ENCODE results near the gene NAT8L. TPM values are rescaled to one million over a fixed set of nuclear protein-coding genes. Genes with fewer than 3 reads are reported as not detected.
"Not testable (repeated sequence)": the region's sequence is repeated elsewhere in the genome, so short reads cannot be mapped to it uniquely, and the experiment has no call there.

NAT8L gene
- total RNA-seq, 2 experiments from 2014 or later: not detected

DNA sequence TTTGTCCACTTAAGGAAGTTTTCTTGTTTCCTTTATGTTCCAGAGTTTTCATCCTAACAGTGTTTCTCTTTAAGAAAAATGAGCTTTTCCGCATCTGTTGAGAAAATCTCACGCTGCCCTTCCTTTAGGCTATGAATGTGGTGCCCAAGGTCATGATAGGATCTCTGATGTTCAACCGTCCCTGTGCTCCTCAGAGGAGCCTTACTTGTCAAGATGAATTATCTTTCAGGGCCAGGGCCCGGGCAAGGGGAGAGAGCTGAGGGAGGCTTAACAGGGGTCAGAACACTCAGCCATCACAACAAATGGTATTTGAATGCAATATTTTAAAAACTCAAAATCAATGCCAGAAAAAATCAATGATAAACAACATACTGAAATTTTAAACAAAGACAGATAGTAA is 44.1 kb upstream of the NAT8L start:
- H3K4me3 ChIP-seq (ENCODE audit: low read length): no peak overlapping the region
- no peaks in the 10 kb centered on the region for H3K36me3 ChIP-seq (ENCODE audit: insufficient read depth, low read length)
- ChIA-PET CTCF (no interaction called here), POLR2A (no interaction called here)
- TF ChIP-seq, protein P1, sequence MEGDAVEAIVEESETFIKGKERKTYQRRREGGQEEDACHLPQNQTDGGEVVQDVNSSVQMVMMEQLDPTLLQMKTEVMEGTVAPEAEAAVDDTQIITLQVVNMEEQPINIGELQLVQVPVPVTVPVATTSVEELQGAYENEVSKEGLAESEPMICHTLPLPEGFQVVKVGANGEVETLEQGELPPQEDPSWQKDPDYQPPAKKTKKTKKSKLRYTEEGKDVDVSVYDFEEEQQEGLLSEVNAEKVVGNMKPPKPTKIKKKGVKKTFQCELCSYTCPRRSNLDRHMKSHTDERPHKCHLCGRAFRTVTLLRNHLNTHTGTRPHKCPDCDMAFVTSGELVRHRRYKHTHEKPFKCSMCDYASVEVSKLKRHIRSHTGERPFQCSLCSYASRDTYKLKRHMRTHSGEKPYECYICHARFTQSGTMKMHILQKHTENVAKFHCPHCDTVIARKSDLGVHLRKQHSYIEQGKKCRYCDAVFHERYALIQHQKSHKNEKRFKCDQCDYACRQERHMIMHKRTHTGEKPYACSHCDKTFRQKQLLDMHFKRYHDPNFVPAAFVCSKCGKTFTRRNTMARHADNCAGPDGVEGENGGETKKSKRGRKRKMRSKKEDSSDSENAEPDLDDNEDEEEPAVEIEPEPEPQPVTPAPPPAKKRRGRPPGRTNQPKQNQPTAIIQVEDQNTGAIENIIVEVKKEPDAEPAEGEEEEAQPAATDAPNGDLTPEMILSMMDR (IDR thresholded peaks at IDR 0.05): no peak
- H3K4me1 Mint-ChIP-seq (ENCODE audit: low read depth): peaks cover 3% of the 10 kb centered on the region
- H3K27ac ChIP-seq (ENCODE audit: low read depth in 1 of 2, low read length in 2 of 2): no peak overlapping the region
- ATAC-seq (ENCODE audit: poor library complexity) (no peak), DNase-seq (no peak)
- H3K27ac Mint-ChIP-seq: no peak overlapping the region
- H3K9me3 ChIP-seq (ENCODE audit: control insufficient read depth in 1 of 2, insufficient read depth in 1 of 2, low read length in 2 of 2): no peaks in the 10 kb centered on the region
- peaks cover 6% of the 10 kb centered on the region for H3K4me1 ChIP-seq (ENCODE audit: insufficient read depth, low read length)
- peaks cover 0 to 6% of the 10 kb centered on the region in 2 experiments for H3K27me3 ChIP-seq (ENCODE audit: control insufficient read depth in 1 of 2, insufficient read depth in 2 of 2, low read length in 2 of 2)
- intact Hi-C loops (cut with DNase I, micrococcal nuclease): no loop called here
- no peaks in the 10 kb centered on the region for H3K36me3 Mint-ChIP-seq (ENCODE audit: low read depth)
- H3K9me3 Mint-ChIP-seq: no peaks in the 10 kb centered on the region
- H3K4me3 Mint-ChIP-seq: no peak overlapping the region
- peaks cover 11% of the 10 kb centered on the region for H3K27me3 Mint-ChIP-seq

- H3K4me1 Mint-ChIP-seq (ENCODE audit: low read depth); H3K36me3 Mint-ChIP-seq (ENCODE audit: low read depth); CTCF ChIA-PET; H3K27ac Mint-ChIP-seq; POLR2A ChIA-PET; intact Hi-C loops (cut with DNase I, micrococcal nuclease); DNase-seq; H3K36me3 ChIP-seq (ENCODE audit: insufficient read depth, low read length); H3K9me3 Mint-ChIP-seq; H3K4me3 ChIP-seq (ENCODE audit: low read length); ATAC-seq (ENCODE audit: poor library complexity); H3K4me1 ChIP-seq (ENCODE audit: insufficient read depth, low read length); H3K27ac ChIP-seq (ENCODE audit: low read depth in 1 of 2, low read length in 2 of 2); H3K4me3 Mint-ChIP-seq: not testable (repeated sequence)
- Histone ChIP-seq H3K27me3 (ENCODE audit: control insufficient read depth in 1 of 2, insufficient read depth in 2 of 2, low read length in 2 of 2) (peaks cover 7 to 43% of the 10 kb centered on the region in 2 experiments), H3K9me3 (ENCODE audit: control insufficient read depth in 1 of 2, insufficient read depth in 1 of 2, low read length in 2 of 2) (peaks cover 0 to 14% of the 10 kb centered on the region in 2 experiments)
- peaks cover 53% of the 10 kb centered on the region for H3K27me3 Mint-ChIP-seq
Observed at GRCh38 chr4:2021358-2022018, 37.6 kb upstream of the NAT8L start.

DNA sequence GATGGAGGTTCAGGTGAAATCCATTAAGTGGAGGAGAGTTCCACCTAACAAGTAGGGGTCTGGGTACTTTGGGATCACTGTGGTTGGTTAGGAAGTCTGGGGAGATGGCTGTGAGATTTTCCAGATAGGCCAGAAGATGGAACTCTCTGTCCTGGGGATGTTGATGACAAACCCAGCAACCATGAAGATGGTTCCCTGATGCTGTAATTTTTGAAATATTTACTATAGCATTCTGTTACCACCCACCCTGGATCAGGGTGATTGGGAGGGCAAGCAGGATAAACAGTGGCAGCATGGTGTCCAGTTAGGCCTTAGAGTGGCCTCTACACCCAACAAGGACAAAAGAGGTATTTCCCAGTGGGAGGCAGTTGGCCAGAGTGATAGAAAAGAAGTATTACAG is 34.4 kb upstream of the NAT8L start:
- no peaks in the 10 kb centered on the region for H3K4me1 ChIP-seq (ENCODE audit: insufficient read depth, low read length)
- DNase-seq (no peak), ATAC-seq (ENCODE audit: poor library complexity) (no peak)
- Mint-ChIP-seq H3K27ac (no peak overlapping the region), H3K27me3 (peaks cover 51% of the 10 kb centered on the region), H3K9me3 (no peaks in the 10 kb centered on the region), H3K4me3 (no peak overlapping the region), H3K4me1 (ENCODE audit: low read depth) (no peaks in the 10 kb centered on the region), H3K36me3 (ENCODE audit: low read depth) (no peaks in the 10 kb centered on the region)
- CTCF ChIA-PET: no interaction called here
- H3K27ac ChIP-seq (ENCODE audit: low read depth in 1 of 2, low read length in 2 of 2): no peak overlapping the region
- H3K36me3 ChIP-seq (ENCODE audit: insufficient read depth, low read length): no peaks in the 10 kb centered on the region
- H3K4me3 ChIP-seq (ENCODE audit: low read length): no peak overlapping the region
- TF ChIP-seq, protein P1 (IDR thresholded peaks at IDR 0.05): no peak
- H3K27me3 ChIP-seq (ENCODE audit: control insufficient read depth in 1 of 2, insufficient read depth in 2 of 2, low read length in 2 of 2): peaks cover 7 to 37% of the 10 kb centered on the region in 2 experiments
- peaks cover 0 to 14% of the 10 kb centered on the region in 2 experiments for H3K9me3 ChIP-seq (ENCODE audit: control insufficient read depth in 1 of 2, insufficient read depth in 1 of 2, low read length in 2 of 2)
- POLR2A ChIA-PET: no interaction called here
- intact Hi-C loops (cut with DNase I, micrococcal nuclease): no loop called here

DNA sequence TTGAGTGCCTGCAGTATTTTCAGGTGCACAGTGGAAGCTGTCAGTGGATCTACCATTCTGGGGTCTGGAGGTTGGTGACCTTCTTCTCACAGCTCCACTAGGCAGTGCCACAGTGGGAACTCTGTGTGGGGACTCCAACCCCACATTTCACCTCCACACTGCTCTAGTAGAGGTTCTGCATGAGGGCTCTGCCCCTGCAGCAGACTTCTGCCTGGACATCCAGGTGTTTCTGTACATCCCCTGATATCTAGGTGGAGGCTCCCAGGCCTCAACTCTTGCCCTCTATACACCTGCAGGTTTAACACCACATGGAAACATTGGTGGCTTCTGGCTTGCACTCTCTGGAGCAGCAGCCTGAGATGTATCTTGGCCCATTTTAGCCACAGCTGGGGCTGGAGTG is 33.3 kb upstream of the NAT8L start:
- H3K27ac ChIP-seq (ENCODE audit: low read depth in 1 of 2, low read length in 2 of 2): no peak overlapping the region
- no peak overlapping the region for H3K4me3 ChIP-seq (ENCODE audit: low read length)
- H3K9me3 ChIP-seq (ENCODE audit: control insufficient read depth in 1 of 2, insufficient read depth in 1 of 2, low read length in 2 of 2): peaks cover 0 to 14% of the 10 kb centered on the region in 2 experiments
- peaks cover 7 to 32% of the 10 kb centered on the region in 2 experiments for H3K27me3 ChIP-seq (ENCODE audit: control insufficient read depth in 1 of 2, insufficient read depth in 2 of 2, low read length in 2 of 2)
- H3K36me3 ChIP-seq (ENCODE audit: insufficient read depth, low read length): no peaks in the 10 kb centered on the region
- Mint-ChIP-seq H3K9me3 (no peaks in the 10 kb centered on the region), H3K27me3 (peaks cover 49% of the 10 kb centered on the region), H3K4me3 (no peak overlapping the region), H3K4me1 (ENCODE audit: low read depth) (no peaks in the 10 kb centered on the region), H3K27ac (no peak overlapping the region), H3K36me3 (ENCODE audit: low read depth) (no peaks in the 10 kb centered on the region)
- ChIA-PET POLR2A (no interaction called here), CTCF (no interaction called here)
- TF ChIP-seq, protein P1 (IDR thresholded peaks at IDR 0.05): no peak
- H3K4me1 ChIP-seq (ENCODE audit: insufficient read depth, low read length): no peaks in the 10 kb centered on the region
- intact Hi-C loops (cut with DNase I, micrococcal nuclease): no loop called here
- no peak for ATAC-seq (ENCODE audit: poor library complexity)
- no peak for DNase-seq

GRCh38 chr4:2027120-2027519 is 32.0 kb upstream of the NAT8L start:
- peaks cover 42% of the 10 kb centered on the region for H3K27me3 Mint-ChIP-seq
- DNase-seq; H3K4me1 Mint-ChIP-seq (ENCODE audit: low read depth); H3K36me3 ChIP-seq (ENCODE audit: insufficient read depth, low read length); POLR2A ChIA-PET; H3K4me3 Mint-ChIP-seq; H3K36me3 Mint-ChIP-seq (ENCODE audit: low read depth); ATAC-seq (ENCODE audit: poor library complexity); H3K27ac Mint-ChIP-seq; H3K4me1 ChIP-seq (ENCODE audit: insufficient read depth, low read length); intact Hi-C loops (cut with DNase I, micrococcal nuclease); H3K9me3 Mint-ChIP-seq; H3K4me3 ChIP-seq (ENCODE audit: low read length); H3K27ac ChIP-seq (ENCODE audit: low read depth in 1 of 2, low read length in 2 of 2); CTCF ChIA-PET: not testable (repeated sequence)
- H3K27me3 ChIP-seq (ENCODE audit: control insufficient read depth in 1 of 2, insufficient read depth in 2 of 2, low read length in 2 of 2): peaks cover 5 to 20% of the 10 kb centered on the region in 2 experiments
- H3K9me3 ChIP-seq (ENCODE audit: control insufficient read depth in 1 of 2, insufficient read depth in 1 of 2, low read length in 2 of 2): peaks cover 0 to 14% of the 10 kb centered on the region in 2 experiments
